DOHH2 (cell line): ENCODE data around the gene TOR1AIP2.

Experiments used
- H3F3A ChIP-seq: fragments of 200-600 bp; sonication (generic), shearing (Covaris generic); 2 replicates; pipeline ENCODE4 v1.6.0; 2016; ENCODE audit warnings: antibody characterized with exemption, mild to moderate bottlenecking; ENCODE audit not compliant: control insufficient read depth, insufficient read depth
- H3K27ac ChIP-seq: fragments of 200-600 bp; sonication (generic); 2 replicates; pipeline ENCODE4 v1.5.1; 2014; ENCODE audit warnings: low read depth, mild to moderate bottlenecking, low read length, moderate library complexity
- H3K27me3 ChIP-seq: fragments of 200-600 bp; sonication (generic); 2 replicates; pipeline ENCODE4 v1.6.1; 2014; ENCODE audit warnings: mild to moderate bottlenecking, low read length, mixed read lengths; ENCODE audit not compliant: control insufficient read depth
- H3K36me3 ChIP-seq: fragments of 200-600 bp; sonication (generic); 2 replicates; pipeline ENCODE4 v1.6.1; 2014; ENCODE audit warnings: mild to moderate bottlenecking, low read length, moderate library complexity, mixed read lengths; ENCODE audit not compliant: control insufficient read depth
- H3K4me1 ChIP-seq: fragments of 200-600 bp; sonication (generic); 2 replicates; pipeline ENCODE4 v1.6.1; 2014; ENCODE audit warnings: mild to moderate bottlenecking, low read length, mixed read lengths; ENCODE audit not compliant: control insufficient read depth
- H3K4me2 ChIP-seq: fragments of 200-600 bp; sonication (generic); 2 replicates; pipeline ENCODE4 v1.6.0; 2014; ENCODE audit warnings: mild to moderate bottlenecking, low read length, moderate library complexity
- H3K4me3 ChIP-seq: fragments of 200-600 bp; sonication (generic); 2 replicates; pipeline ENCODE4 v1.5.1; 2014; ENCODE audit warnings: mild to moderate bottlenecking, low read length, mixed read lengths
- H3K79me2 ChIP-seq: fragments of 200-600 bp; sonication (generic); 2 replicates; pipeline ENCODE4 v1.6.1; 2014; ENCODE audit warnings: mild to moderate bottlenecking, low read length, mixed read lengths; ENCODE audit not compliant: control insufficient read depth
- H3K9me2 ChIP-seq: fragments of 200-600 bp; sonication (generic); replicated peaks from 2 replicates; pipeline ENCODE4 v1.6.1; 2014; ENCODE audit warnings: mild to moderate bottlenecking, low read length, mixed read lengths; ENCODE audit not compliant: control insufficient read depth
- H3K9me3 ChIP-seq: fragments of 200-600 bp; sonication (generic); 2 replicates; pipeline ENCODE4 v1.6.1; 2014; ENCODE audit warnings: antibody characterized with exemption, low read length, mixed read lengths; ENCODE audit not compliant: control insufficient read depth, insufficient read depth
- H4K20me1 ChIP-seq: fragments of 200-600 bp; sonication (generic); 2 replicates; pipeline ENCODE4 v1.6.0; 2014; ENCODE audit warnings: low read depth, mild to moderate bottlenecking, antibody characterized with exemption, low read length, moderate library complexity; ENCODE audit not compliant: control insufficient read depth, insufficient read depth
- EZH2phosphoT487 ChIP-seq: fragments of 200-600 bp; sonication (generic); IDR thresholded peaks from 2 replicates; pipeline ENCODE4 v1.6.1; 2017; ENCODE audit warnings: borderline replicate concordance, mild to moderate bottlenecking, antibody characterized with exemption, low read length, moderate library complexity, mixed read lengths
- TF ChIP-seq, protein P1 (sequence below): fragments of 200-600 bp; sonication (generic); IDR thresholded peaks from one replicate; pipeline ENCODE4 v1.5.1; 2014; ENCODE audit warnings: antibody characterized with exemption, mild to moderate bottlenecking, low read depth, low read length; ENCODE audit not compliant: poor library complexity, severe bottlenecking

TOR1AIP2 gene

DNA sequence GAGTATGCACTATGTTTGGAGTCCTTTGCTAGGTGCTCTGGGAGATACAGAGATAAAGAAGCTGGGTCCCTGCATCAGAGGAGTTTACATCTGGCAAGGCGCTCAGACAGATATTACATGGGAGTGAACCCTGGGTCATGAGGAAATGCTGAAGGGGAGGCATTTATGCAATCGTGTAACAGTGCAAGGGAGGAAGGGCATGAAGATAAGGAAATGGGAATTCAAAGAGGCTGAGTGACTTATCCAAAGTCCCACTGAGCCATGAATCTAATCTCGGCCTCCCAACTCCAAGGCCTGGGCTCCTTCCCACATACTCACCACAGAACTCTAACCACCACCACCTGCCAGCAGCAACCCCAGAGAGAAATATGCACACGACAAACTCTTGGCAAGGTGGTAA, 82.9 kb downstream of the TOR1AIP2 start:
- Histone ChIP-seq H3K4me3 (no peak overlapping the region), H3F3A (no peaks in the 10 kb centered on the region), H4K20me1 (no peaks in the 10 kb centered on the region), H3K4me2 (no peak overlapping the region), H3K9me3 (no peaks in the 10 kb centered on the region), H3K27me3 (peaks cover 13% of the 10 kb centered on the region), H3K4me1 (no peaks in the 10 kb centered on the region), H3K36me3 (no peaks in the 10 kb centered on the region), H3K9me2 (no peaks in the 10 kb centered on the region), H3K27ac (no peak overlapping the region), H3K79me2 (no peaks in the 10 kb centered on the region)
- TF ChIP-seq, protein P1, sequence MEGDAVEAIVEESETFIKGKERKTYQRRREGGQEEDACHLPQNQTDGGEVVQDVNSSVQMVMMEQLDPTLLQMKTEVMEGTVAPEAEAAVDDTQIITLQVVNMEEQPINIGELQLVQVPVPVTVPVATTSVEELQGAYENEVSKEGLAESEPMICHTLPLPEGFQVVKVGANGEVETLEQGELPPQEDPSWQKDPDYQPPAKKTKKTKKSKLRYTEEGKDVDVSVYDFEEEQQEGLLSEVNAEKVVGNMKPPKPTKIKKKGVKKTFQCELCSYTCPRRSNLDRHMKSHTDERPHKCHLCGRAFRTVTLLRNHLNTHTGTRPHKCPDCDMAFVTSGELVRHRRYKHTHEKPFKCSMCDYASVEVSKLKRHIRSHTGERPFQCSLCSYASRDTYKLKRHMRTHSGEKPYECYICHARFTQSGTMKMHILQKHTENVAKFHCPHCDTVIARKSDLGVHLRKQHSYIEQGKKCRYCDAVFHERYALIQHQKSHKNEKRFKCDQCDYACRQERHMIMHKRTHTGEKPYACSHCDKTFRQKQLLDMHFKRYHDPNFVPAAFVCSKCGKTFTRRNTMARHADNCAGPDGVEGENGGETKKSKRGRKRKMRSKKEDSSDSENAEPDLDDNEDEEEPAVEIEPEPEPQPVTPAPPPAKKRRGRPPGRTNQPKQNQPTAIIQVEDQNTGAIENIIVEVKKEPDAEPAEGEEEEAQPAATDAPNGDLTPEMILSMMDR = no peak
- TF ChIP-seq EZH2phosphoT487 = no peak

DNA sequence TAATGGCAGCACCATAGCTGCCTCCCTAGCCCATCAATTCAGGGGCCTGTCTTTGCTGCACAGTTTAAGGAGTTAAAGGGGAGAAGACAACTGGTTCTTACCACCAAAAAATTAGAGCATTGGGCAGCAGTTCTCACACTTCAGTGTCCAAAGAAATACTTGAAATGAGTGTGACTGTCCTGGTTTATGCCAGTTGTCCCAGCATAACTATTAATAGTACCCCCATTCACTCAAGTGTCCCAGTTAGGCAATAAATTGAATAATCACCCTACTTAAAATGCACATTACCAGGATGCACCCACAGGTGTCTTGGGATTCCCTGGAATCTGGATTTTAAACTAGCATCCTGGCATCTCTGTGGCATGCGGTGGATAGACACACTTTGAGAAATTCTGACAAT, 83.5 kb downstream of the TOR1AIP2 start:
- no peaks in the 10 kb centered on the region for H3K79me2 ChIP-seq
- no peaks in the 10 kb centered on the region for H3K36me3 ChIP-seq
- H3F3A ChIP-seq = no peaks in the 10 kb centered on the region
- no peak overlapping the region for H3K4me2 ChIP-seq
- TF ChIP-seq, protein P1 = no peak
- TF ChIP-seq EZH2phosphoT487 = no peak
- no peaks in the 10 kb centered on the region for H4K20me1 ChIP-seq
- H3K27ac ChIP-seq = no peak overlapping the region
- no peaks in the 10 kb centered on the region for H3K9me3 ChIP-seq
- peaks cover 13% of the 10 kb centered on the region for H3K27me3 ChIP-seq
- H3K9me2 ChIP-seq = no peaks in the 10 kb centered on the region
- H3K4me3 ChIP-seq = no peak overlapping the region
- no peaks in the 10 kb centered on the region for H3K4me1 ChIP-seq

DNA sequence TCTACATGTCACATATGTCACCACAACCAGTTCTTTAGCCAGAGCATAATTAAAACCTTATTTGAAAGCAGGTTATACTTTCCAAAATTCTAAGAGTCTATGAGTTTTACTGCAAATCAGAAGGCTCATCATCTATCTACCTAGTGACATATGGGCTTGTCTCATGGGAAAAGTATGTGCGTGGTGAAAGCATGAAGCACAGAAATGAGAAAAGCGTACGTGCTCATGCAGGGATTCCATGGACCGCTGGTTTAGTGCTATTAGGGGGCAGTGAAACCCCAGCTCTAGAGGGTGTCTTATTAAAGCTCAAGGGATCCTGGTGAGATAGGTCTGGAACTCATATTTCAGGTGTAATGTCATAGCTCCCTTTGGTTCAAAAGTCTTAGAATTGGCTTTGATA, 84.3 kb downstream of the TOR1AIP2 start:
- Histone ChIP-seq H3K27ac (no peak overlapping the region), H3K9me3 (no peaks in the 10 kb centered on the region), H3K79me2 (no peaks in the 10 kb centered on the region), H3K4me2 (no peak overlapping the region), H3K36me3 (no peaks in the 10 kb centered on the region), H4K20me1 (no peaks in the 10 kb centered on the region), H3K4me3 (no peak overlapping the region), H3K27me3 (peaks cover 13% of the 10 kb centered on the region), H3K4me1 (no peaks in the 10 kb centered on the region), H3F3A (no peaks in the 10 kb centered on the region), H3K9me2 (no peaks in the 10 kb centered on the region)
- TF ChIP-seq EZH2phosphoT487 = no peak
- TF ChIP-seq, protein P1 = no peak
